ENCODE measurements around the gene CCDC57. TPM values are rescaled to one million over a fixed set of nuclear protein-coding genes. Genes with fewer than 3 reads are reported as not detected.
"Not testable (repeated sequence)": the region's sequence is repeated elsewhere in the genome, so short reads cannot be mapped to it uniquely, and the experiment has no call there.

Gene CCDC57
- total RNA-seq, 1 experiment from 2014 or later = 14.6 TPM

DNA sequence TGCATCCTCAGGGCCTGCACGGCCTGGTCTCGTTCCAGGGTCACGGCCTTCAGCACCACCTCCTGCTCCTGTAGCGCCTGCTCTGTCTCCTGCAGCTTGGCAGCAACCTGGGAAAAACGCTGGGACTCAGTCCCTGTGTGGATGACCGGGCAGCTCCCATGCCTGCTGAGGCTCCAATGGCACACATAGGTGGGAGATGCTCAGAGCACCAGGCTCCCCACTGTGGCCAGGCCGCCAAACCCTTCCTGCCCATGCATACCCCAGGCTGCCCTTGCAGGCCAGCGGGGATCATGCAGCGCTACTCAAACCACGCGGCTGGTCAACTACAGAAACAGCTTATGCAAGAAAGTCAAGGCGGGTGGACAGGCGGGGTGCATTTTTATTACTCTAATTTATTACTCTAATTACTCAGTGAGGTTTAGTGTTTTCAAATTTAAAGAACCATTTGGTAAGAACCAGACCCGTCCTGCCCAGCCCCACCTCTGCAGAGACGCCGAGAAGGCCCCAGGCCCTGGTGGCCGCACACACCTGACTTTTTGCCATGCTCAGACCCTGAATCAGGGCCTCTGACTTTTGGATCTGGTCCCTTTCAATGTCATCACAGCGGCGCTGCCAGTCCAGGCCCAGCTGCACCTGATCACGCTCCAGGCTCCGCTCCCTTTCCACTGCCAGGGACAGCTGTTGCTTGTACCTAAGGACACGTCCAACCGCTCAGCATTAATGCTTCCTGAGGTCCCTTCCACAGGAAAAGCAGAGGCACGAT, 34.0 kb downstream of the CCDC57 start:
- DNase-seq (ENCODE audit: low spot score) = no peak

DNA sequence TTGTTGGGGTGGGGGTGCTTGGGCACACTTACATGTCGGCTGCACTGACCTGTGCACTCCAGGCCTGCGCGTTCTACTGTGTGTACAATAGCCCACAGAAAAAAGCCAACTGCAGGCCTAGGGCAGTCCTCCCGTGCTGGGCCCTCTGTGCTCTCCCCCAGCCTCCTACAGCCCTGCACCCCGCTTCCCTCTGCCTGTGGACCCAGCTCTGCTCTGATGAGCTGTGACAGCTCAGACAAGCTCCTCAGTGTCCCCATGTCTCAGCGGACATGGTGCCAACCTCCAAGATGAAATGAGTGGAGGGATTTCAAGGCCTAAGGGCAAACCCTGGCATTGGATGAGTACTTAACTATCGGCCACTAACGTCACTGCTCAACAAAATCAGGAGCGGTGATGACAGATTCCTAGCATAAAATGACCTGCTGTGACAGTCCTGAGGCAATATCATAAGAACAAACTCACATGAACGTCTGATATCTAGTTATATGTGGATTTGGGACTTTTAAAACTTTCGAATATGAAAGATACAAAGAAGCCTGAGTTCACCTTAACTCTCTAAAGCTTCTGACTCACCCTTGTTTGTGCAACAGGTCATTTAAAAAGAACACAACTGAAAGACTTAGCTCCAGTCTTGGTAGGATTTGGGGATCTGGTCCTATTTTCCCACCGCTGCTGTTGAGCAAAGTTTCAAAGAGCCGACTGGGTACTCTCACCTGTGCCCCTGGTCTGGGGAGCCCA, 34.7 kb downstream of the CCDC57 start:
- DNase-seq (ENCODE audit: low spot score) = no peak

DNA sequence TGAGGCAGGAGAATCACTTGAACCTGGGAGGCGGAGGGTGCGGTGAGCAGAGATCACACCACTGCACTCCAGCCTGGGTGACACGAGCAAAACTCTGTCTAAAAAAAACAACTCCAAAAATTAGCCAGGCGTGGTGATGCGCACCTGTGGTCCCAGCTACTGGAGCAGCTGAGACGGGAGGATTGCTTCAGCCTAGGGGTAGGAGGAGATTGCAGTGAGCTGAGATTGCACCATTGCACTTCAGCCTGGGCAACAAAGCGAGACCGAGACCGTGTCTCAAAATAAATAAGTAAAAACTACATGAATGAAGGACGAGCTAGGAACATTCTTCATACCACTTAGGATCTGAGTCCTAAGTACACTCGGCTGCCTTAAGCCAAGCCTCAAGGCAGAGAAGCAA, 35.4 kb downstream of the CCDC57 start:
- no peak for DNase-seq (ENCODE audit: low spot score)

DNA sequence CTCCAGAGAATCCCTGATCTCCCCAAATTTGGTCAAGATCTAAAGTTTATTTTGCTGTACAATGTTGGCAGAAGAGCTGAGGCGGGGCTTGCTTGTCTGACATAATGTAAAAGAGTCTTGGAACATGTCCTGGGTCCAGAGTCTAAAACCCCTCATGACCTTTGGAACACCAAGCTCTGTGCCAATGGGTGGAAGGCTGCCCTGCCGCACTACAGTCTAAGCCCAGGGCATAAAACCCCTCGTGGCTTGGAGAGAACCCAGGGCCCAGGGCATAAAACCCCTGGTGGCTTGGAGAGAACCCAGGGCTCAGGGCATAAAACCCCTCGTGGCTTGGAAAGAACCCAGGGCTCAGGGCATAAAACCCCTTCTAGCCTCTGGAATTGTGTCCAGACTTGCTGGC, 36.7 kb downstream of the CCDC57 start:
- no peak for DNase-seq (ENCODE audit: low spot score)

DNA sequence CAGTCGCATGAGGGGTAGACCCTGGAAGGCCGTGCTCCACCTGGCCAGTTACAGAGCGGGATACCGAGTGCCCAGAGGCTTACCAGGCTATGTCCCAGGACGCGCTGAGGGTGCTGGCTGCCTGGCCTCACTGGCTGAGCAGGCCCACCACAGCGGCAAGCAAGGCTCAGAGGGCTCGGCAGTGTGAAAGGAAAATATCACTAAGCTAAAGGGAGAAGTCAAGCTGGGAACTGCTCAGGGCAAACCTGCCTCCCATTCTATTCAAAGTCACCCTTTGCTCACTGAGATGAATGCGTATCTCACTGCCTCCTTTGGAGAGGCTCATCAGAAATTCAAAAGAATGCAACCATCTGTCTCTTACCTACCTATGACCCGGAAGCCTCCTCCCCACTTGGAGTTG, 37.4 kb downstream of the CCDC57 start:
- DNase-seq (ENCODE audit: low spot score) = no peak

DNA sequence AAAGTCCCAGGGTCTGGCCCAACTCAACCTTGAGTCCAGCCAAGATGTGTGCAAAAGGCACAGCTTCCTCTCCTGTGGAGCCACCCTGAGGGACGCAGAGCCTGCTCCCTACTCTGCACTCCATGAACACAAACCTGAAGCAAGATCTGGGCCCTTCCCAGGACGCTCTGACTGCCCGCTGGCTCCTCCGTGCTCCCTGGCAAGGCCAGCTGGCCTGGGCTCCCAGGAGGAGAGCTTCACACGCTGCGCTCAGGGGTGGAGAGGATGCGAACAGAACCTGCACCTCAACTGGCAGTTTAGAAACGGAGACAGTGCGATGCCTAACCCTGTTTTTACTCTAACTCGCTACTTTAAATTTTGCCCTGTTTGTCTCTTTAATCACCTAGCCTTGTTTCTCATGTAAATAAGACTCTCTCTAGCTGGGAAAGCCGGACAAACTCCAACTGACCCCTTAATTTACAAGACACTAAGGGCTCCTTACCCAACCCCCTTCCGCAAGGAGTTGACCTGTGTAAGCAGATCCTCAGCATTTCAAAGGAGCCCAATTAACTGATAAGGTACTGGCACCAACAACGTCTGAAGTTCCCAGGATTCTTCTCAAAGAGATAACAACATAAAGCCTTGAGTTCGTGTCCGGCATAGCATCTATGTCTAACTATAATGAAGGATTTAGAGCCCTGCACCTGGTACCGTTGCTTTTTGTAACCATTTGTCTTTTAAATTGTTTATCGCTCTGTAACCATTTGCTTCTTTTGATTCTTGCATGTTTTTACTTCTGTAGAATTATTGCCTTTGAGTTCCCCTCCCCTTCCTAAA, 38.4 kb downstream of the CCDC57 start:
- DNase-seq (ENCODE audit: low spot score) = not testable (repeated sequence)

DNA sequence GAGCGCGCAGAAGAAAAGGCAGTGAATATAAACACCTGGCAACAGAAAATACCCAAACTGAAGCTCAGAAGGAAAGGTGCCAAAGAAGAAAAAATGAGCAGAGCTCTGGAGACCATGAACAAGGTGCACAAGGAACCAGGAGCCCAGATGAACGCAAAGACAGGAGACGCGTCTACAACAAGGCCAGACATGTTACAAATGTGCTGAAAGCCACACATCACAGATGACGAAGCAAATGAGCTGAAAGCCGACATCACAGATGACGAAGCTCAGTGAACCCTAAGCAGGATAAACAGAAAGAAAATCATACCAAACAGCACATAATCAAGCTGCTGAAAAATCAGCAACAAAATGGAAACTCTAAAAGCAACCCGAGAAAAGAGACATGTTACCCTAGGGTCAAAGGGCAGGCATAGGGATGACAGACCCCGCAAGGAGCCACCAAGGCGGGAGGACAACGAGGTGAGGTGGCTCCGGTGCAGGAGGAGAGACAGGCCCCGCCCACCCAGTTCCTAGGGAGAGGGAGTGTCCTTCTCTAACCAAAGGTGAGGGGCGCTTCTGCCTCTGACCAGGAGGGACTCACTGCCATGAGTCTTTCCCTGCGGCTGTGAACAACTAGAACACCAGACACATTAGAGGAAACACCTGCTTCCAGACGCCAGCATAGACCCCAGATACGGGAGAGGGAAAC, 39.1 kb downstream of the CCDC57 start:
- DNase-seq (ENCODE audit: low spot score) = no peak

DNA sequence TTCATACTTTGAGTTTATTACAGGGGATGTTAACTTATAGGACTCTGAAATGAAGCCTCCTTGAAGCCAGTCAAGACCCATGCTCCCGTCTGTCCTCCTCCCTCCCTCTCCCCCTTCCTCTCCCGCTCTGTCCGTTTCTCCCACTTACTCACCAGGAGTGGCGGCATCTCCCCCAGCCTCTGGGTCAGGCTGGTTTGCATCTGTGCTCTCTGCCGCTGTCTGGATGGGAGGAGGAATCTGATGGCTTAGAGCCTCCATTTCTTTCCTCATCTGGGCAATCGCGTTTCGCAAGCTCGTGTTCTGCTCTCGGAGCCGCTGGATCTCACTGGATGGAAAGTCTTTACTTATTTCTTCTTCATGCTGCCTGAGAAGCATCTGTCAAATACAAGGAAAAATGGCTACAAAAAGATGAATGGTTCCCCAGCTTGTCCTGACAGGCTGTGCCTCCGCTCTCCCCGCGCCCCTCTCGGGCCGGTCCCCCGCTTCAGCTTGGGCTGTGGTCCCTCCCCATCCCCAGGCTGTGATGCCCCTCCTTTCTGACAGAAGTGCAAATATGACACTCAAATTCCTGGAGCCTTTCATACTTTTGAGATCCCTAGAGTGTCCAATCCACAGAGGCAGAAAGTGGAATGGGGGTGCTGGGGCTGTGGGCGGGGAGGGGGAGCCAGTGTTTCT, 40.0 kb downstream of the CCDC57 start:
- DNase-seq (ENCODE audit: low spot score) = no peak

DNA sequence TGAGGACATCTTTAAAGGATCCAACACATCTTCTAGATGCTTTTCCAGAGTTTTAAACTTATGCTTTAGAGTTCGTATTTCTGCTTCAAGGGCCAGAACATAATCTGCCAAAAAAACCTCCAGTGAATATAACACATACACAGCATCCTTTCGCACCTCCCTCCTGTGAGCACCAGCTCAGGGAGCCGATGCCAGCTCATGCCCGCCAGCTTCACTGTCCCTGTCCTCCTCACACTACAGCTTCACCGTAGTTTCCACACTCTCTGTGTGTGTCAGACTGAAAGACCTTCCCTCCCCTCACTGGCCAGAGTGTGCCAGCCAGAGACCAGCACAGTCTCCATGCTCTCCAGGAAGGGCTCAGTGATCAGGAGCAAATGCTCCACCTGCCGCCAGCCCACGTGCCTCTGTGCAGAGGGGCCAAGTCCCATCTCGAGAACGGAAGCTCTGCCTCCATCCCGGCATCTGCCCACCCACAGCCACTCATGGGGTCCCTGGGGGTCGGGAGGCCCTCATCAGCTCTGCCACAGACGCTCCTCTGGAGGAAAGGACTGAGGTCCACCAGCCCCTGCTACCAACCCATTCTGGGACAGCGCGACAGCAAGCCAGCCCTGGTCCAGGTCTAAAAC, 40.8 kb downstream of the CCDC57 start:
- no peak for DNase-seq (ENCODE audit: low spot score)

DNA sequence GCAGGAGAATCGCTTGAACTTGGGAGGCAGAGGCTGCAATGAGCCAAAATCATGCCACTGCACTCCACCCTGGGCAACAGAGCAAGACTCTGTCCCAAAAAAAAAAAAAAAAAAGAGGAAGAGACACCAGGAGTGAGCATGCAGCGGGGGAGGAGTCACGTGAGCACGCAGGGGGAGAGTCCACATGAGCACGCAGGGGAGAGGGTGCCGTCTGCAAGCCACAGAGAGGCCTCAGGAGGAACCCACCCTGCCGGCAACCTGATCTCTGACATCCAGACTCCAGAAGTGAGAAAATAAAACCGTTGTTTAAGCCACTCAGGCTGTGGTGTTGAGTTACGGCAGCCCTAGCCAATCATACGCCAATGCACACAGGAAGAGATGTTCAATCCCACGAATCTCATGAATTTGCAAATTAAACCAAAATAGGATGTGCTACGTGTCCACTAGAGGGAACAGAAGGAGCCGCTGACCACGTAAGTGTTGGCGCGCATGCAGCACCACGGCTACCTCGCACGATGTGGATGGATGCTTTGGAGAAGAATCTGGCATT, 42.2 kb downstream of the CCDC57 start:
- no peak for DNase-seq (ENCODE audit: low spot score)

DNA sequence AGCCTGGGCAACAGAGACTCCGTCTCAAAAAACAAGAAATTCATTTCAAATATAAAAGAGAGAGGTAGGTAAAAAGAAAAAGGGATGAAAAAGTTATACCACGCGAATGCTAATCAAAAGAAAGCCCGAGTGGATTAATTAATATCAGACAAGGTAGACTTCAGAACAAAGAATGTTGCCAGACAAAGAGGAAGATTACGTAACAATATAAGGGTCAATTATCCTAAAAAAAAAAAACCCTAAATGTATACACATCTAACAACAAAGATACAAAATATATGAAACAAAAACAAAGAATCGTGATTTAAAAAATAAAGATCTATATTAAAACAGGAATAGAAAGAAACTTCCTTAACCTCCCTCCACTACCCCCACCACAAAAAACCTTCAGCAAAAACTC, 44.1 kb downstream of the CCDC57 start:
- DNase-seq (ENCODE audit: low spot score) = no peak

DNA sequence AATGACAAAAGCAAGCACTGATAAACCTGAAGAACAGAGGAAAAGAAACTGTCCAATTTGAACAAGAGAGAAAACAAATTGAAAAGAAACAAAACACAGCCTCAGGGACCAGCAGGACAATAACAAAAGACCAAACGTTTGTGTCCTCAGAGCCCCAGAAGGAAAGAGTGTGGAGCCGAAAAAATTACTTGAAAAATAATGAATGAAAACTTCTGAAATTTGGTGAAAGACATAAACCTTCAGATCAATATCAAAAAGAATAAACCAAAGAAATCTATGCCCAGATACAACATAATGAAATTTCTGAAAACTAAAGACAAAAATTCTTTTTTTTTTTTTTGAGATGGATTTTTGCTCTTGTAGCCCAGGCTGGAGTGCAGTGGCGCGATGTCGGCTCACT, 45.6 kb downstream of the CCDC57 start:
- DNase-seq (ENCODE audit: low spot score) = no peak

DNA sequence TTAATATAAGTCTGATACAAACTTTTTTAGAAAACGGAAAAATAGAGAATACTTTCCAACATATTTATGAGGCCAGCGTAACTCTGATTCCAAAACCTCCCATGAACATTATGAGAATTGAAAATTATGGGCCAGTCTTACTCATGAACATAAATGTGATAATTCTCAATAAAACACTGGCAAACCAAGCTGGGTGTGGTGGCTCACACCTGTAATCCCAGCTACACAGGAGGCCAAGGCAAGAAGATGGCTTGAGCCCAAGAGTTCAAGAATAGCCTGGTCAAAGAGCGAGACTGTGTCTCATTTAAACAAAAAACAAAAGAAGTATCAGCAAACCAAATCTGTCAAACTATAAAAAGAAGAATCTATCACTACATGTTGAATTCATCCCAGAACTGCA, 47.8 kb downstream of the CCDC57 start:
- no peak for DNase-seq (ENCODE audit: low spot score)

DNA sequence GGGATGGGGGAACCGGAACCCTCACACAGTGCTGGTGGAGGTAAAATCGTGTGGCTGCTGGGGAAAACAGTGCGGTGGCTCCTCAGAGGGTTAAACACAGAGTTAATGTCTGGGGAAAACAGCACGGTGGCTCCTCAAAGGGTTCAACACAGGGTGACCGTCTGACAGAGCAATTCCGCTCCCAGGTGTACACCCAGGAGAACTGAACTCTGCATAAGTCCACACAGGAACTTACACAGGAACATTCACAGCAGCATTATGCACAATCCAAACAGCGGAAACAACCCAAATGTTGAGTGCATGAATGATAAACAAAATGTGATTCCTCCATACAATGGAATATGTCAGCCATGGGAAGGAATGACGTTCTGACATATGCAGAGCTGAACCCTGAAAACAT, 51.4 kb downstream of the CCDC57 start:
- DNase-seq (ENCODE audit: low spot score) = no peak

DNA sequence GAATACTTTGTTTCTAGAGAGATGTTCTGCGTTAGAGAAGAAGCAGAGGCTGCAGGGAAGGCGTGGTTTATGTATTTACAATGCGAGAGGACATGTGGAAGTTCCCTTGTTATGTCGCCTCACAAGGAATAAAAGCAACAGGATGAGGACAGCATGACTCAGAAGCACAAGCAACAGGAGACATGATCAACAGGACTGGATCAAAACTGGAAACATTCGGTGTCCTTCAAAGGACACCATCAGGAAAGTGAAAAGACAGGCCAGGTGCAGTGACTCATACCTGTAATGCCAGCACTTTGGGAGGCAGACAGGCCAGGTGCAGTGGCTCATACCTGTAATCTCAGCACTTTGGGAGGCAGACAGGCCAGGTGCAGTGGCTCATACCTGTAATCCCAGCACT, 52.6 kb downstream of the CCDC57 start:
- DNase-seq (ENCODE audit: low spot score) = peak; percentile 41

DNA sequence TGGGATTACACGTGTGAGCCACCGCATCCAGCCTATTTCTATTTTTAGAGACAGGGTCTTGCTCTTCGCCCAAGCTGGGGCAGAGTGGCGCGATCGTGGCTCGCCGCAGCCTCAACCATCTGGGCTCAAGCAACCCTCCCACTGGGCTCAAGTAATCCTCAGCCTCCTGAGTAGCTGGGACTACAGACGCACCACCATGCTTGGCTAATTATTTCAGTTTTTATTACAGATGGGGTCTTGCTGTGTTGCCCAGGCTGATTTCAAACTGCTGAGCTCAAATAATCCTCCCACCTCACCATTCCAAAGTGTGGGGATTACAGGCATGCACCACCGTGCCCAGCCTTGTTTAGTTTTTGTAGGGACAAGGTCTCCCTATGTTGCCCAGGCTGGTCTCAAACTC, 53.8 kb downstream of the CCDC57 start:
- no peak for DNase-seq (ENCODE audit: low spot score)

DNA sequence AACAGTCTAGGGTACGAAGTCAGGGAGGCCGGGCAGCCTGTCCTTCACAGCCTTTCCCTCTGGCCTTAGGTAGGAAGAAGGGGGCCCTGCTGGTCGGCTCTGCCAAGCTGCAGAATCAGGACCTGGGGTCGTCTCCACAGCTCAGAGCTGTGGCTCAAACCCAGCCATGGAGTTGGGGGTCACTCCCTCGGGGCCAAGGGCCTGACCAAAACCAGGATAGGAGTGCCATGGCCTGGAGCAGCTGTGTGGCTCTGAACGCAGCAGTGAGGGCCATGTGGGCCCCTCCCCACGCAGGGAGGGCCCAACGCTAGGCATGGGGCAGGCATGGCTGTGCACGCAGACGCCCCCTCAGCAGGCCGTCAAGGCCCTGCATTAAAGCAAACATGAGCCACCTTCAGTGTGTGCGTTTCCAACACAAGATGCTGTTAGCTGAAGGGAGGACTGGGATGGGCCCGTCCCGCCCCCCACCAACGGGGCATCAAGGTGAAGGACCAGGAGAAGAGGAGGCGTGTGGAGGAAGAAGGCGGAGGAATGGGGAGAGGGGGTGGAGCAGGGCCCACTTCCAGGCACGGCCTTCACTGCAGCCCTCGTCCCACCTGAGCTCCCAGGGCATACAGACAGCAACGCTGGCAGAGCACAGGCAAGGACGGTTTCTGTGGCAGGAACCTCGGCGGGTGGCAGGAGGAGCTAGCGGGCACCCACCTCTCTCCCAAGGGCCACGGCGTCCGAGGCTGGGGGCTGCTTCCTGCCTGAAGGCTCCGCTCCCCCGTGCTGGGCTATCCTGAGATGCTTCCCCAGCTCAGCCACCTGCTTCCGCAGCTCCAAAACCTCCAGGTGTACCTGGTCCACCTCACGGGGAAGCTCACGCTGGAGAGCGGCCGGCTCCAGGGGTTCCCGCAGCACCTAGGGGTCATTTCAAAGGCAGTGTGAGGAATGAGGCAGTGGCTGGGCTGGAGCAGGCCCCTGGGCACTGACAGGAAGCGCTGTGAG, 55.3 kb downstream of the CCDC57 start:
- DNase-seq (ENCODE audit: low spot score) = no peak

DNA sequence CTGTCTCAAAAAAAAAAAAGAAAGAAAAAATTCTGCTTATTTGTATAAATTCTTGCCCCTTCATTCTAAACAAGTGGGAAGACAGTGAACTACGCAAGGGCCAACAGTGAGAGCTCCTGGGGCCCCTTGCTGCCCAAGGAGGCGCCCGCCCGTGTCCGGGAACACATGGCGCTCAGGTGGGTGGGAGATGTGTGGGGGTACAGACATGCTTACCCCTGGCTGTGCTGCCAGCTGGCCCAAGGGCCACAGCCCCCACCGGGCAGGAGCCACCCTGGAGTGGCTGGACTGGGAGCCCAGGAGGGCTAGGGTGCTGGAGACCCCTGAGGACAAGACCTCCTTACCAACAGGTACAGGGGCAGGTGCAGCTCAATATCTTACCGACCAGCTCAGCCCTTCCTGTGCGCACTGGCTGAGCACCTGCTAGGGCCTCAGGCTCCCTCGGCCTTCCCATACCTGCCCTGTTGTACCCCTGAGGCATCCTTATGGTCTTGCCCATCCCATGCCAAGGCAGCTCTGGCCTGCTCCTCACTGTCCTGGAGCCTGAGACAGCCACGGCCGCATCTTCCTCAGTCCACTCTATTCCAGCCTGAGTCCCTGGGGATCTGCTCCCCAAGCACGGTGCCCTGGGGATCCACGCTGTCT, 56.2 kb downstream of the CCDC57 start:
- DNase-seq (ENCODE audit: low spot score) = no peak

DNA sequence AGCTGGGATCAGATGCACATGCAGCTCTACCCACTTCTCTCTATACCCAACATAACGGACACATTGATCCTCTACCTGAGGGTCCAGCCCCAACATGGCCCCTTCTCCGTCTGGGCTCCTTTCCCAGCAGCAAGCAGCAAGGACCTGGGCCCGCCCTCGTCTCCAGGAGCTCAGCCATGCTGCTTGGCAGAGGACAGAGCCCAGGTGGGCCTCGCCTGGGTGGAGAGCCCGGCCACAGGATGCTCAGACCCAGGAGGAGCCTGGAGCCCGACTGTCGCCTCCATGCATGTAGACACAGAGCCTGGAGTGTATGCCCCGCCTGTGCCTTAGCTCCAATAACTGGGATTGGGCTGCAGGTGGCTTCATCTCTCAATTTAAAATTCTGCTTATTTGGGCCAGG, 57.0 kb downstream of the CCDC57 start:
- no peak for DNase-seq (ENCODE audit: low spot score)
